Heart left ventricle (tissue), 13 donors: ENCODE results near the gene FBXL17.
A peak's percentile ranks its signal among the peaks of the same experiment; 100 is the strongest.

Experiments used
- CTCF ChIP-seq, 12 donors: fragments of 200-600 bp; sonication (generic) in 4 of 12; IDR thresholded peaks; one replicate each; pipeline versions ENCODE4 v1.5.0 to v1.8.0; 2018 to 2022; ENCODE audit warnings: antibody characterized with exemption in 12 of 12, mild to moderate bottlenecking in 5 of 12
- POLR2A ChIP-seq, 2 donors: fragments of 450-650 bp; IDR thresholded peaks; one replicate each; pipeline ENCODE4 v1.6.1; 2017; ENCODE audit warnings: antibody characterized with exemption in 2 of 2, mild to moderate bottlenecking in 2 of 2, moderate library complexity in 2 of 2
- donor health status: ischemic (EF 13 %, LVEDD 7.1; RV severe dilation, severe dysfunction).
- donor health status: DM: no; HTN: yes; CAD: no.
- donor health status: DM: no; HTN: no; CAD: no.
- donor health status: ischemic (EF 25% LVEDD 6.9; RV normal size, moderate dysfunction).
- donor health status: ischemic (EF 25% LVEDD 5.7; RV mildly dilated, moderate dysfunction).
- donor health status: ischemic (EF 35%, LVEDD 5.7; RV mildly dilated, moderate dysfunction).
- donor health status: nonischemic (EF 11% LVEDD 7.7; RV severe dilation, severe dysfunction).
- donor health status: DM: yes; HTN: yes; CAD: no.
- donor health status: PGD.
- donor health status: ischemic (EF 29% LVEDD 5.4; RV normal size, mild dysfunction).
- donor health status: nonischemic (EF 23%, LVEDD 6.1; RV moderate dilation, normal function).

GRCh38 chr5:108345541-108346171, 36.2 kb downstream of the FBXL17 start:
- TF ChIP-seq CTCF (IDR thresholded peaks at IDR 0.05) (peak in 11 of 12 donors; percentile 8 to 56 (median 44)), POLR2A (IDR thresholded peaks at IDR 0.05) (no peak)
